Uterus (tissue), 2 donors: ENCODE data around the gene ADORA2A.

Experiments
- POLR2A ChIP-seq, 2 donors: fragments of 450-650 bp; IDR thresholded peaks; one replicate each; pipeline ENCODE4 v1.6.1; 2016; ENCODE audit warnings: antibody characterized with exemption in 2 of 2, mild to moderate bottlenecking in 1 of 2, moderate library complexity in 1 of 2
- TF ChIP-seq, protein P1 (sequence below), 4 experiments: fragments of 200-600 bp in 2 of 4; fragments of 450-650 bp in 2 of 4; sonication (generic) in 2 of 4; IDR thresholded peaks; one replicate each; pipeline ENCODE4 v1.5.1; 2016 to 2019; ENCODE audit warnings: antibody characterized with exemption in 4 of 4, mild to moderate bottlenecking in 2 of 4, moderate library complexity in 1 of 4

GRCh38 chr22:24413271-24413670 lies 14.1 kb upstream of the ADORA2A start:
- TF ChIP-seq, protein P1, sequence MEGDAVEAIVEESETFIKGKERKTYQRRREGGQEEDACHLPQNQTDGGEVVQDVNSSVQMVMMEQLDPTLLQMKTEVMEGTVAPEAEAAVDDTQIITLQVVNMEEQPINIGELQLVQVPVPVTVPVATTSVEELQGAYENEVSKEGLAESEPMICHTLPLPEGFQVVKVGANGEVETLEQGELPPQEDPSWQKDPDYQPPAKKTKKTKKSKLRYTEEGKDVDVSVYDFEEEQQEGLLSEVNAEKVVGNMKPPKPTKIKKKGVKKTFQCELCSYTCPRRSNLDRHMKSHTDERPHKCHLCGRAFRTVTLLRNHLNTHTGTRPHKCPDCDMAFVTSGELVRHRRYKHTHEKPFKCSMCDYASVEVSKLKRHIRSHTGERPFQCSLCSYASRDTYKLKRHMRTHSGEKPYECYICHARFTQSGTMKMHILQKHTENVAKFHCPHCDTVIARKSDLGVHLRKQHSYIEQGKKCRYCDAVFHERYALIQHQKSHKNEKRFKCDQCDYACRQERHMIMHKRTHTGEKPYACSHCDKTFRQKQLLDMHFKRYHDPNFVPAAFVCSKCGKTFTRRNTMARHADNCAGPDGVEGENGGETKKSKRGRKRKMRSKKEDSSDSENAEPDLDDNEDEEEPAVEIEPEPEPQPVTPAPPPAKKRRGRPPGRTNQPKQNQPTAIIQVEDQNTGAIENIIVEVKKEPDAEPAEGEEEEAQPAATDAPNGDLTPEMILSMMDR (IDR thresholded peaks at IDR 0.05) = no peak
- TF ChIP-seq POLR2A (IDR thresholded peaks at IDR 0.05) = no peak
